Stimulated activated CD4-positive, alpha-beta T cell treated with anti-CD3 and anti-CD28 coated beads, Interleukin-12 subunit alpha, Interleukin-12 subunit beta, amount 100 ng/mL, for 48 hours (primary cell): Measurements from ENCODE around the gene MYO10.

ENCODE experiments used
- DNase-seq, 3 donors: peaks; one replicate each; pipeline ENCODE4 v3.0.0-alpha.2; 2020; ENCODE audit warnings: low read depth in 2 of 3, low spot score in 1 of 3

The MYO10 gene

DNA sequence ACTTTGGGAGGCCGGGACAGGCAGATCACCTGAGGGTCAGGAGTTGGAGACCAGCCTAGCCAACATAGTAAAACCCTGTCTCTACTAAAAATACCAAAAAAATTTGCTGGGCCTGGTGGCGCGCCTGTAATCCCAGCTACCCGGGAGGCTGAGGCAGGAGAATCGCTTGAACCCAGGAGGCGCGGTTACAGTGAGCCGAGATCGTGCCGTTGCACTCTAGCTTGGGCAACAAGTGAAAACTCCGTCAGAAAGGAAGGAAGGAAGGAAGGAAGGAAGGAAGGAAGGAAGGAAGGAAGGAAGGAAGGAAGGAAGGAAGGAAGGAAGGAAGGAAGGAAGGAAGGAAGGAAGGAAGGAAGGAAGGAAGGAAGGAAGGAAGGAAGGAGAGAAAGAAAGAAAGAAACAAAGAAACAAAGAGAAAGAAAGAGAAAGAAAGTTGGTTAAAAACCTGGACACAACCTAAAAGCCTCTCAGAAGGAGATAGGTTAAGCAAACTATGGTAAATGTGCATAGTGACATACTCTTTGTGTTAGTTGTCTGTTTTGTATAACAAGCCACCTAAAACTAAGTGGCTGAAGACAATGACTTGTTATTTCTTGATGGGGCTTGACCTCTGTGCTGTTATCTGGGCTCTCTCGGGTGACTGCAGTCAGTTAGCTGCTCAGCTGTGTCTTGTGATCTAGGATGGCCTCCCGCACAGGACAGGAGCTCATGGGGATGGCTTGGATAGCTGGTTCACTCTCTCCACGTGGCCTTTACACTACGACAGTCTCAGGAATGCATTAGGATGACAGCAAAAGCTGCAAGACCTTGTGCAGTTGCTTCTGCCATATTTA lies 8.0 kb upstream of the MYO10 start:
- no peak for DNase-seq

- no peak for DNase-seq
Measured at GRCh38 chr5:16937503-16938161, 1.5 kb upstream of the MYO10 start.

DNA sequence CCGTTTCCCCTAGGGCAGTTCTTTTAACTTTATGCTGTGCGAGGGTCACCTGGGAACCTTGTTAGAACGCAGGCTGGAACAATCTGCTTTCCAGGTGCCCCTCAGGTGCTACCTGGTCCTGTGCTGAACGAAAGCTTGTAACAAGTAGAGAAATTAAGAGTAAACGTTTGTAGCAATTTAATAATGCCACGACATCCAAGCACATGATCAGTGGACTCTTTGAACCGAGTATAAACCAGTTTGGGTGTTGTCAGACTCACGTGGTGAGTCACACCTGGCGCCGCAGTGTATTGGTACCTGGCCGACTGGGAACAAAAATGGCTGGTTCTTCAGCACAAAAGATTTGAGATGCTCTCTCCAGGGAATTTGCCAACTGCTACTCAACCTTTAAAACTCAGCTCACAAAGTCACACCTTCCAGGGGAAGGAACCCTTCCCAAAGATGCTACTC lies 926 bp upstream of the MYO10 start:
- no peak for DNase-seq

- peak in 1 of 3 donors; percentile 8 for DNase-seq
Measured at GRCh38 chr5:16935231-16936149, 598 bp downstream of the MYO10 start.

DNA sequence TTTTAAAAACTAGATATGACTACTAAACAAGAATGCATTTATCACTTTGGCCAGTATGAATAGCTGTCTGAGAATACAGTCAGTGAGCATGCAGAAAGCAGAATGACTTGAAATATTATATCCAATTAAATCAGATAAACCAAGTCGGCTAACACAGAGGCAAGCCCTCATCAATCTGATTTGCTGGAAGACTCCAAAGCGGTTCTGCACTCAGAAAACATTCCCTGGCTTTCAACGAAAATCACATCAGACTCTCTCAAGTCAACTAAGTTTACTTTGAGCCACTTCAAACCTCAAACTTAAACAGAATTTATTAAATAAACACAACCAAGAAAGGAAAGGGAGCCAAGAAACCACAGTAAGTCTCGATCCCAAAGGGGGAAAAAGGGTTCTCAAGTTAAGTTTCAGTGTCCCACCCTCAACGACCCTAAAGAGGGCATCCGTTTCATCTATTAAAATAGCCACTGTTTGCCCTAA lies 1.4 kb downstream of the MYO10 start:
- no peak for DNase-seq

GRCh38 chr5:16934123-16934522 lies 2.0 kb downstream of the MYO10 start:
- DNase-seq, result peak; percentile 15 to 41 (median 25)

GRCh38 chr5:16933337-16933736 lies 2.8 kb downstream of the MYO10 start:
- no peak for DNase-seq

DNA sequence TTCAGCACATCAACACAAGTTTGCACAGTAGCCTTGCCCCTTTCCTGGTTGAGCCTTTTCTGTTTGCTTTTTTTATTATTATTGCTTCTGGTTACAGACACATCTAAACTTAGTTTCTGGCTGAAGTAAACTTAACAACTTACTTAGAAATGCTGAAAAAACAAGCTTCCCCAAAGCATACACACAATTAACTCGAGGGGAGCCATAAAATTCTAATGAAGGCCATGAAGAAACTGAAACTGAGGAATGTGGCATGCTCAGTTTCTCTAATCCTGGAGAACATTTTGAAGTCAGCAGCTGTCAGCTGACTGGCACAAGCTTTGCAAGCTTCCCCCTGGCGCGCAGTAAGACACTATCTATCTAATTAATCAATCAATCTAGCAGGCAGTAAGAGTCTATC lies 3.7 kb downstream of the MYO10 start:
- no peak for DNase-seq

GRCh38 chr5:16931334-16932110 lies 4.6 kb downstream of the MYO10 start:
- no peak for DNase-seq

DNA sequence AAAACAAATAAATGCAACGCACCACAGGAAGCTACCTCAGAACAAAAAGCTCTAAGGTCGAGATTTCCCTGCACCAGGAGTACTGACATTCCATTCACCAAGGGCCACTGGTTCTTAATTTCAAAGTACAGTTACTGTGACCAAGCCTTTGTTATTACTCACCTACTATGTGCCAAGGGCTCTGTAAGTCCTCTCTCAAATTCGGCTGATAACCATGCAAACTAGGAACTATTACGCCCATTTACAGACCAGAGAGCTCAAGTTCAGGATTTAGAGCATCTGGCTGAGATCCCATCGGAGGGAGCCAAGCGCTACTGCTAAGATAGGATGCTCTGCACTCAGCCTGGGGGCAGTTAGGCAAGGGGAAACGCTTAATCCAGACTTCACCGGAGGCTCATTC lies 5.6 kb downstream of the MYO10 start:
- DNase-seq, result no peak

GRCh38 chr5:16929831-16930230 lies 6.3 kb downstream of the MYO10 start:
- DNase-seq, result no peak

- no peak for DNase-seq
Measured at GRCh38 chr5:16929347-16929746, 6.7 kb downstream of the MYO10 start.

DNA sequence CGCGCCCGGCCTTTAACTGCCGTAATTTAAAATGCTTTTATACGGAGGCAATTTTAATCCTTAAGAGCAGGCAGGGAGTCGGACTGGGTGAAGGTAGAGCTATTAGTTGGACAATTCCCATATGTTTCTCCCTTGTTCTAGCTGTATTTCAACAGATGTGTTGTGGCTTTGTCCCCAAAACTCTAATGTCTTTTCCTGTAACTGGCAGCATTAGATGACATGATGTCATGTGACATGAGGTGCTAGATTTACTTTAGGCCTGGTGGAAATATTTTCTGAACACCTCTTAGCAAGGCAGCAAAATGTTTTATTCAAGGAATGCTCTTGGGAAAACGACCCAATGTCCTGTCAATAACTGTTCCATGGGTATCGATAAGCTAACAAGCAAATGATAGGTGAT lies 8.5 kb downstream of the MYO10 start:
- DNase-seq, result no peak

GRCh38 chr5:16926417-16926816 lies 9.7 kb downstream of the MYO10 start:
- no peak for DNase-seq

DNA sequence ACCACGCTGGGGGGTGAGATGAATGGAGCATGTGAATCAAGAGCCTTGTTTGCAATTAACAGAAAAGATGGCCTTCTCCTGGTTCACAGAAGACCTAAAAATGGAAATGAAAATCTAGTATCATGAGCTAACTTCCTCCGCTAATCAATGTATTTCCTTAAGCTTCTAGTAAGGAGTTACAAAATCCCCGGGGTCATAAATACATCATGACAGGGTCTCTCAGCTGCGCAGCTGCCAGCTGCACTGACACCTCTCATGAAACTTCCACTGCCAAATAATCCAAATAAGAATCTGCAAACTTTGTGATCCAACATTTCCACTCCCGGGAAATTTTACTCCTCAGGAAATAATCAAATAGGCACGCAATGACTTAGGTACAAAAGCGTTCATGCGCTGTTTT lies 11.9 kb downstream of the MYO10 start:
- no peak for DNase-seq

DNA sequence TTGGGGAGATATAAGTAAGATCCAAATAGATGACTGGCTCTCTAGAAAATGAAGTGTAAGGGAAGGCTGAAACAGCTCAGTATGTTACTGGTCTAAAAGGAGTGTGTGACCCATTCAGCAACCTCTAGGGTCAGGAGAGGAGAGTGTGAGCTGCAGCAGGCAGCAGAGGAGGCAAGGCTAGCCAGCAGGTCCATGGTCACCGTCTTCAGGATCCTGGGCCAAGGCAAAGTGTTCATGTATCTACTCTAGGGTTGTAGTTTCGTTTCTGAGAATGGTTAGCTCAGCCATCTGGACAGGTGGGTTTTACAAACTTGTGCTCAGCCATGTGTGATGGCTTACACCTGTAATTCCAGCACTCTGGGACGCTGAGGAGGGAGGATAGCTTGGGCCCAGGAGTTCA lies 13.7 kb downstream of the MYO10 start:
- no peak for DNase-seq

DNA sequence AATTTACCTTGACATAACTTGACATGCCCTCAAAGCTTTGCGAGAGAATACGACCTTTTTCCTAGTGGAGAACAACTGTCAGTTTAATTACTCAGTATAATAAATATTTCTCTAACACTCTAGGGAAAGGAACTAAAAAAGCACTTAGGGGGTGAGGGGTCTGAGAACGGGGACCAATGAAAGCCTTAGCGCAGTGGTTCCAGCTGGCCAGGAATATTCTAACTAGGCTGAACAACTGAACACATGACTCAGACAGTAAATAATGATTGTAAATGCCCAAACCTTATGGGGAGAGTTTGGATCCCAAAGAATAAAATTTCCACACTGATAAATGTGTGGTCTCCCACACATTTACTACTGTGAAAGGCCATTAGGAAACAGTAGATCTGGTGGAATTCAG lies 14.9 kb downstream of the MYO10 start:
- DNase-seq, result no peak

GRCh38 chr5:16920109-16920816 lies 15.8 kb downstream of the MYO10 start:
- DNase-seq, result no peak

DNA sequence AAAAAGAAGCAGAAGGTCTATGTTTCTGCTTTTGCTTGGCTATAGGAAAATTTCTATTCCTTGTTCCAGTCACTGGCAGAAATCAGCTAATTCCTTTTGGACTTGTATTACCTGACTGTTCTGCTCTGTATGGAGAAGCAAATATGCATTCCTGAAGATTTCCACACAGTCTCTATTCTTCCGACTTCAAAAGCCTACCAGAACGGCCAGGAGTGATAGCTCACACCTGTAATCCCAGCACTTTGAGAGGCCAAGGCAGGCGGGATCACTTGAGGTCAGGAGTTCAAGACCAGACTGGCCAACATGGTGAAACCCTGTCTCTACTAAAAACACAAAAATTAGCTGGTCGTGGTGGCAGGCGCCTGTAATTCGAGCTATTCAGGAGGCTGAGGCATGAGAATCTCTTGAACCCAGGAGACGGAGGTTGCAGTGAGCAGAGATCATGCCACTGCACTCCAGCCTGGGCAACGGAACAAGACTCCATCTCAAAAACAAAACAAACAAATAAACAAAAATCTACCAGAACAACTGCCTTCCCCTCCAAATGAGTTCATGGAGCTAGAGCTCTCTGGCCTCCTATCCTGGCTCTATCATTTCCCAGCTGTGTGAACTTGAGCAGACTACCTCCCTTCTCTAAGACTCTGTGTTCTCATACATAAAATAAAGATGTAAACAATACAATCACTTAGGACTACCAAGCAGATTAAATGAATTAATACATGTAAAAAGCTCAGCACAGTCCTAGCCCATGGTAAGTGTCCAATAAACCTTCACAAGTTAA lies 17.0 kb downstream of the MYO10 start:
- no peak for DNase-seq
